ENCODE results near the gene L3MBTL3. TPM values are rescaled to one million over a fixed set of nuclear protein-coding genes. Genes with fewer than 3 reads are reported as not detected.

Gene L3MBTL3
- total RNA-seq, 1 experiment from 2014 or later = 4.7 TPM

DNA sequence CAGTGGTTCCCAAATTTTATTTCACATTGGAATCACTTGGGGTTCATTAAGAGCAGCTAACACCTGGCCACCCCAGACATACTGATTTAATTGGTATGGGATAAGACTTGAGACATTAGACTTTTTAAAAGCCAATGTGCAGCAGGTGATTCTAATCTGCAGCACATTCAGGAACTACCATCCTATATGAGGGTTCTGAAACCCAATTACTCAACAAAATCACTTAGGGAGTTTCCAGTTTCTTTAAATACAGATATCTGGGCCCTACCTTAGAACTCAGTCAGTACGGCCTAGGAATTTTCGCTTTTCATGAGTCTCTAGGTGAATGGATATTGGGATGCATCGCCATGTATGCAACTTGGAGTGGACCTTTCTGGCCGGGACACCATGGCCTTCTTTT lies 24.0 kb upstream of the L3MBTL3 start:
- no peak overlapping the region for H2AK5ac ChIP-seq (ENCODE audit: insufficient read length, low read length)
- H4K8ac ChIP-seq (replicated peaks; ENCODE audit: insufficient read length, low read depth, low read length) = no peak overlapping the region
- Mint-ChIP-seq H3K36me3 (ENCODE audit: insufficient read depth in 1 of 3, low read depth in 3 of 3) (no peaks in the 10 kb centered on the region), H3K27ac (no peak overlapping the region), H3K9me3 (no peaks in the 10 kb centered on the region), H3K27me3 (ENCODE audit: low read depth) (no peaks in the 10 kb centered on the region), H3K4me3 (no peak overlapping the region), H3K4me1 (peaks cover 11 to 13% of the 10 kb centered on the region in 2 experiments)
- WGBS (ENCODE audit: extremely low coverage, insufficient read length, low lambda C conversion rate) = no CpG with 5 or more reads among the region's 4 CpGs
- no peak overlapping the region for H3T11ph ChIP-seq (ENCODE audit: low read length)
- H3K79me1 ChIP-seq (ENCODE audit: insufficient read depth, low read depth, low read length, poor library complexity, severe bottlenecking) = no peaks in the 10 kb centered on the region
- H2BK12ac ChIP-seq (ENCODE audit: insufficient read length, low read depth, low read length) = no peak overlapping the region
- H3K56ac ChIP-seq (ENCODE audit: insufficient read length, low read depth, low read length) = no peak overlapping the region
- no peak overlapping the region for H2BK20ac ChIP-seq (ENCODE audit: low read depth, low read length, poor library complexity, severe bottlenecking)
- H3K79me2 ChIP-seq (ENCODE audit: insufficient read depth, low read length) = no peaks in the 10 kb centered on the region
- no peaks in the 10 kb centered on the region for H3K9me3 ChIP-seq (ENCODE audit: control insufficient read depth, low read depth, low read length)
- H3K27me3 ChIP-seq (ENCODE audit: insufficient read depth, low read length) = no peaks in the 10 kb centered on the region
- no peak overlapping the region for H3K4me2 ChIP-seq (ENCODE audit: insufficient read depth, insufficient read length, low read length)
- no peak overlapping the region for H3K14ac ChIP-seq (ENCODE audit: insufficient read depth, low read length)
- no peak overlapping the region for H2AFZ ChIP-seq (ENCODE audit: low read length)
- no peak overlapping the region for H4K91ac ChIP-seq (ENCODE audit: insufficient read length, low read depth, low read length)
- no peak overlapping the region for H2BK5ac ChIP-seq (ENCODE audit: insufficient read length, low read length)
- H3K9ac ChIP-seq (ENCODE audit: extremely low read depth, insufficient read length, low read length) = no peak overlapping the region
- no peak for DNase-seq
- no peak overlapping the region for H2BK15ac ChIP-seq (ENCODE audit: low read depth, low read length)
- TF ChIP-seq, protein P1, sequence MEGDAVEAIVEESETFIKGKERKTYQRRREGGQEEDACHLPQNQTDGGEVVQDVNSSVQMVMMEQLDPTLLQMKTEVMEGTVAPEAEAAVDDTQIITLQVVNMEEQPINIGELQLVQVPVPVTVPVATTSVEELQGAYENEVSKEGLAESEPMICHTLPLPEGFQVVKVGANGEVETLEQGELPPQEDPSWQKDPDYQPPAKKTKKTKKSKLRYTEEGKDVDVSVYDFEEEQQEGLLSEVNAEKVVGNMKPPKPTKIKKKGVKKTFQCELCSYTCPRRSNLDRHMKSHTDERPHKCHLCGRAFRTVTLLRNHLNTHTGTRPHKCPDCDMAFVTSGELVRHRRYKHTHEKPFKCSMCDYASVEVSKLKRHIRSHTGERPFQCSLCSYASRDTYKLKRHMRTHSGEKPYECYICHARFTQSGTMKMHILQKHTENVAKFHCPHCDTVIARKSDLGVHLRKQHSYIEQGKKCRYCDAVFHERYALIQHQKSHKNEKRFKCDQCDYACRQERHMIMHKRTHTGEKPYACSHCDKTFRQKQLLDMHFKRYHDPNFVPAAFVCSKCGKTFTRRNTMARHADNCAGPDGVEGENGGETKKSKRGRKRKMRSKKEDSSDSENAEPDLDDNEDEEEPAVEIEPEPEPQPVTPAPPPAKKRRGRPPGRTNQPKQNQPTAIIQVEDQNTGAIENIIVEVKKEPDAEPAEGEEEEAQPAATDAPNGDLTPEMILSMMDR (conservative IDR thresholded peaks at IDR 0.05) = no peak
- H4K20me1 ChIP-seq (ENCODE audit: control insufficient read depth, insufficient read depth, insufficient read length) = no peaks in the 10 kb centered on the region
- H2BK120ac ChIP-seq (ENCODE audit: low read depth, low read length, poor library complexity, severe bottlenecking) = no peak overlapping the region
- H3K23ac ChIP-seq (ENCODE audit: insufficient read length, low read depth, low read length) = no peak overlapping the region
- H3K4ac ChIP-seq (ENCODE audit: low read depth, low read length) = no peak overlapping the region
- no peaks in the 10 kb centered on the region for H3K4me1 ChIP-seq (ENCODE audit: insufficient read depth, low read length)
- no peak overlapping the region for H3K18ac ChIP-seq (ENCODE audit: insufficient read length, low read depth, low read length)
- H4K5ac ChIP-seq (ENCODE audit: insufficient read length, low read depth, low read length) = no peak overlapping the region
- no peaks in the 10 kb centered on the region for H3K23me2 ChIP-seq (ENCODE audit: insufficient read length, low read depth, low read length, poor library complexity, severe bottlenecking)
- H3K27ac ChIP-seq (ENCODE audit: insufficient read length, low read depth, low read length) = no peak overlapping the region
